ENCODE results near the gene ABHD17A.

GRCh38 chr19:1873524-1874473 lies 11.5 kb downstream of the ABHD17A start:
- TF ChIP-seq CTCF (IDR thresholded peaks at IDR 0.05) (no peak), POLR2A (IDR thresholded peaks at IDR 0.05) (no peak)
